Fibroblast of lung (primary cell): ENCODE data around the gene DPP7. TPM values are rescaled to one million over a fixed set of nuclear protein-coding genes. Genes with fewer than 3 reads are reported as not detected.
"Not testable (repeated sequence)": the region's sequence is repeated elsewhere in the genome, so short reads cannot be mapped to it uniquely, and the experiment has no call there.

Experiments
- DNase-seq, 2 donors: peaks; one replicate each; pipeline versions ENCODE4 v3.0.0 to v3.0.0-alpha.2; 2010; ENCODE audit warnings: low read depth in 2 of 2
- H2AFZ ChIP-seq: 2 replicates; pipeline ENCODE4 v1.5.1; 2012; ENCODE audit warnings: low read length, control low read depth, inconsistent platforms
- H3K27ac ChIP-seq: 2 replicates; pipeline ENCODE4 v1.5.1; 2011; ENCODE audit warnings: low read length, control low read depth; ENCODE audit not compliant: insufficient read depth
- H3K27me3 ChIP-seq: 2 replicates; pipeline ENCODE4 v1.5.1; 2011; ENCODE audit warnings: mild to moderate bottlenecking, low read length; ENCODE audit not compliant: control insufficient read depth, insufficient read depth
- H3K36me3 ChIP-seq: 2 replicates; pipeline ENCODE4 v1.5.1; 2011; ENCODE audit warnings: low read length; ENCODE audit not compliant: control insufficient read depth, insufficient read depth
- H3K4me1 ChIP-seq: 2 replicates; pipeline ENCODE4 v1.5.1; 2011; ENCODE audit warnings: low read length; ENCODE audit not compliant: control insufficient read depth, insufficient read depth; ENCODE audit errors: extremely low read depth
- H3K4me2 ChIP-seq: 2 replicates; pipeline ENCODE4 v1.5.1; 2011; ENCODE audit warnings: low read length, control low read depth; ENCODE audit not compliant: insufficient read depth; ENCODE audit errors: extremely low read depth
- H3K4me3 ChIP-seq, 4 experiments: fragments of 200-600 bp in 1 of 4; sonication (generic) in 1 of 4; replicated peaks in 1 of 4; 2 replicates each; pipeline ENCODE4 v1.5.1; 2011 to 2016; ENCODE audit warnings: low read length in 4 of 4, low read depth in 3 of 4, mild to moderate bottlenecking in 3 of 4, control low read depth in 2 of 4, inconsistent platforms in 1 of 4, mixed read lengths in 1 of 4; ENCODE audit not compliant: insufficient read depth in 1 of 4; ENCODE audit errors: control extremely low read depth in 1 of 4
- H3K79me2 ChIP-seq: 2 replicates; pipeline ENCODE4 v1.5.1; 2012; ENCODE audit warnings: mild to moderate bottlenecking, low read length, inconsistent platforms; ENCODE audit not compliant: control insufficient read depth, insufficient read depth
- H3K9ac ChIP-seq: 2 replicates; pipeline ENCODE4 v1.5.1; 2011; ENCODE audit warnings: mild to moderate bottlenecking, low read length, control low read depth; ENCODE audit not compliant: insufficient read depth
- H3K9me3 ChIP-seq: 2 replicates; pipeline ENCODE4 v1.5.1; 2012; ENCODE audit warnings: low read depth, low read length; ENCODE audit not compliant: control insufficient read depth, insufficient read depth
- H4K20me1 ChIP-seq: 2 replicates; pipeline ENCODE4 v1.5.1; 2011; ENCODE audit warnings: low read length; ENCODE audit not compliant: control insufficient read depth, insufficient read depth; ENCODE audit errors: extremely low read depth
- CTCF ChIP-seq, 2 donors: IDR thresholded peaks in 1 of 2; conservative IDR thresholded peaks in 1 of 2; 1 replicate in 1 of 2; 2 replicates in 1 of 2; pipeline ENCODE4 v1.5.1; 2011 to 2012; ENCODE audit warnings: low read length in 2 of 2, control low read depth in 1 of 2, inconsistent platforms in 1 of 2, low read depth in 1 of 2, mild to moderate bottlenecking in 1 of 2
- EZH2 ChIP-seq: IDR thresholded peaks from 2 replicates; pipeline ENCODE4 v1.5.1; 2012; ENCODE audit warnings: low read length, control low read depth, mild to moderate bottlenecking; ENCODE audit errors: missing control alignments
- polyA plus RNA-seq, 2 donors: library from polyadenylated mRNA; depleted of rRNA in 1 of 2; stranded (reverse) in 1 of 2; unstranded in 1 of 2; fragments of >200 nt; gene quantifications; 2 replicates each; pipeline ENCODE4 v1.2.1, GENCODE V29; 2011 to 2012; ENCODE audit warnings: missing spikeins in 1 of 2
- total RNA-seq: library from RNA; depleted of rRNA; stranded (reverse); fragments of >200 nt; gene quantifications from 2 replicates; pipeline ENCODE4 v1.2.1, GENCODE V29; 2014

Gene DPP7
- total and polyA plus RNA-seq, 2 donors (not counting 1 experiment from before 2014, with no cell fraction given) = 28.6 to 126 TPM

- Histone ChIP-seq H3K27me3 (no peaks in the 10 kb centered on the region), H3K9me3 (no peaks in the 10 kb centered on the region), H3K79me2 (peaks cover 17% of the 10 kb centered on the region), H2AFZ (no peak overlapping the region), H4K20me1 (no peaks in the 10 kb centered on the region), H3K4me3 (peak overlapping the region; percentile 71 to 88 (median 82)), H3K9ac (no peak overlapping the region), H3K36me3 (no peaks in the 10 kb centered on the region), H3K4me2 (peak overlapping the region; percentile 96), H3K27ac (no peak overlapping the region), H3K4me1 (peaks cover 3% of the 10 kb centered on the region)
- TF ChIP-seq EZH2 (no peak), CTCF (conservative IDR thresholded peaks at IDR 0.05 in 1 of 2, IDR thresholded peaks at IDR 0.05 in 1 of 2; ENCODE audit: low read depth in 1 of 2, low read length in 2 of 2) (no peak)
- no peak for DNase-seq
Measured at GRCh38 chr9:137128158-137128861, 13.8 kb upstream of the DPP7 start.

GRCh38 chr9:137127301-137128157 lies 13.0 kb upstream of the DPP7 start:
- Histone ChIP-seq H3K27me3 (no peaks in the 10 kb centered on the region), H3K9ac (no peak overlapping the region), H2AFZ (no peak overlapping the region), H3K4me3 (peak overlapping the region in 2 of 4 experiments; percentile 21 to 48), H3K36me3 (no peaks in the 10 kb centered on the region), H3K27ac (no peak overlapping the region), H3K9me3 (no peaks in the 10 kb centered on the region), H3K4me2 (peak overlapping the region; percentile 96), H3K79me2 (peaks cover 17% of the 10 kb centered on the region), H3K4me1 (peaks cover 3% of the 10 kb centered on the region), H4K20me1 (no peaks in the 10 kb centered on the region)
- no peak for DNase-seq
- TF ChIP-seq CTCF (conservative IDR thresholded peaks at IDR 0.05 in 1 of 2, IDR thresholded peaks at IDR 0.05 in 1 of 2; ENCODE audit: low read depth in 1 of 2, low read length in 2 of 2) (no peak), EZH2 (no peak)

DNA sequence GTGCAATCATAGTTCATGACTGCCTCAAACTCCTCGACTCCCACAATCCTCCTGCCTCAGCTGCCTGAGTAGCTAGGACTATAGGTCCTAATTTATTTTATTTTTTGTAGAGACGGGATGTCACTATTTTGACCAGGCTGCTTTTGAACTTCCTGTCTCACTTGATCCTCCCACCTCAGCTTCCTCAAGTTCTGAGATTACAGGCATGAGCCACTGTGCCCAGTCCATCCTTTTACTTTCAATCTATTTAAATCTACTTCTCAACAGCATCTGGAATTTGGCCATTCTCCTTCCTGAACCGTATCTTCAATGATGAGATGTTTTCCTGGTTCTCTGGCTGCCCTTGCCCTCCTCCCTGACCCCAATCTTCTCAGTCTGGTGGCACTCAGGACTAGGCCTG lies 12.3 kb upstream of the DPP7 start:
- no peak for DNase-seq
- no peaks in the 10 kb centered on the region for H3K36me3 ChIP-seq
- H2AFZ ChIP-seq = no peak overlapping the region
- H3K4me3 ChIP-seq = peak overlapping the region in 1 of 4 experiments; percentile 48
- H4K20me1 ChIP-seq = no peaks in the 10 kb centered on the region
- peak overlapping the region; percentile 96 for H3K4me2 ChIP-seq
- H3K9ac ChIP-seq = no peak overlapping the region
- TF ChIP-seq EZH2 = no peak
- TF ChIP-seq CTCF (conservative IDR thresholded peaks at IDR 0.05 in 1 of 2, IDR thresholded peaks at IDR 0.05 in 1 of 2; ENCODE audit: low read depth in 1 of 2, low read length in 2 of 2) = no peak
- H3K9me3 ChIP-seq = no peaks in the 10 kb centered on the region
- no peak overlapping the region for H3K27ac ChIP-seq
- H3K27me3 ChIP-seq = no peaks in the 10 kb centered on the region
- H3K79me2 ChIP-seq = peaks cover 17% of the 10 kb centered on the region
- H3K4me1 ChIP-seq = peaks cover 3% of the 10 kb centered on the region

DNA sequence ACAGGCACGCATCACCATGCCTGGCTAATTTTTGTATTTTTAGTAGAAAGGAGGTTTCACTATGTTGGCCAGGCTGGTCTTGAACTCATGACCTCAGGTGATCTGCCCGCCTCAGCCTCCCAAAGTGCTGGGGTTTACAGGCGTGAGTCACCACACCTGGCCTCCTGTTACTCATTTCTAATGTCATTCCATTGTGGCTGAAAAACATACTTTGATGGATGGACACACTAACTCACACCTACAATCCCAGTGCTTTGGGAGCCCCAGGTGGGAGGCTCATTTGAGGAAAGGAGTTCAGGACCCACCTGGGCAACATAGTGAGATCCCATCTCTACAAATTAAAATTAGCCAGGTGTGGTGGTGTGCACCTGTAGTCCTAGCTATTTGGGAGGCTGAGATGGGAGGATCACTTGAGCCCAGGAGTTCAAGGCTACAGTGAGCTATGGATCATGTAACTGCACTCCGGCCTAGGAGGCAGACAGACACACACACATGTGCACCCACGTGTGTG lies 9.5 kb upstream of the DPP7 start:
- H2AFZ ChIP-seq, DNase-seq, H3K9ac ChIP-seq, H3K27me3 ChIP-seq, H3K27ac ChIP-seq, H3K4me1 ChIP-seq, H3K36me3 ChIP-seq, H3K4me2 ChIP-seq, H4K20me1 ChIP-seq, H3K9me3 ChIP-seq, H3K4me3 ChIP-seq: not testable (repeated sequence)
- peaks cover 13% of the 10 kb centered on the region for H3K79me2 ChIP-seq
